ENCODE results near the gene ELOVL3.

The ELOVL3 gene

DNA sequence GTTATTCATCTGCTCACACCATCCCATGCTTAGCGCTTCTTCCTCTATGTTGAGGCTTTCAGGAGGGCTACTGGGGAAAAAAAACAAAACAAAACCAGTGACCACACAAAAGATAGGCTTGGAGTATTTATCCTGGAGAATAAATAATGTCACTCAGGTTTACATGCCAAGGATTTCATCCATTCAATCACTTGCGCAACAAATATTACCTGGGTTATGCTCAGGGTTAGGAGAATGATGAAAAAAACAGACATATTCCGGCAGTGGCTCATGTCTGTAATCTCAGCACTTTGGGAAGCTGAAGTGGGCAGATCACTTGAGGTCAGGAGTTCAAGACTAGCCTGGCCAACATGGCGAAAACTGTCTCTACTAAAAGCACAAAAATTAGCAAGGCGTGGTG, 3.3 kb upstream of the ELOVL3 start:
- no peak for DNase-seq (ENCODE audit: low read depth, low spot score)
- H3K27ac ChIP-seq = no peak overlapping the region

DNA sequence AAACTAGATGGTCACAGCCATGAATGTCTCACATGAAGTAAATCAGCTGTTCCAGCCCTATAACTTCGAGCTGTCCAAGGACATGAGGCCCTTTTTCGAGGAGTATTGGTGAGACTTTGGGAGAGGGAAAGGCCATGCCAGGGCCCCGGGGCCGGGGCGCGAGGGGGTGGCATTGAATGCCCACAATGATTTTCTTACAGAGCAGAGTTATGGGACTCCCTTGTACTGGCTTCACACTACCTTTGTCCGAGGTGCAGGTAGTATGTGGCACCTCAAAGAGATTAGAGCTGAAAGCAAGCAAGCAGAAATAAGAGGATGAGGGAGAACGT, 407 bp downstream of the ELOVL3 start:
- H3K27ac ChIP-seq = no peak overlapping the region

DNA sequence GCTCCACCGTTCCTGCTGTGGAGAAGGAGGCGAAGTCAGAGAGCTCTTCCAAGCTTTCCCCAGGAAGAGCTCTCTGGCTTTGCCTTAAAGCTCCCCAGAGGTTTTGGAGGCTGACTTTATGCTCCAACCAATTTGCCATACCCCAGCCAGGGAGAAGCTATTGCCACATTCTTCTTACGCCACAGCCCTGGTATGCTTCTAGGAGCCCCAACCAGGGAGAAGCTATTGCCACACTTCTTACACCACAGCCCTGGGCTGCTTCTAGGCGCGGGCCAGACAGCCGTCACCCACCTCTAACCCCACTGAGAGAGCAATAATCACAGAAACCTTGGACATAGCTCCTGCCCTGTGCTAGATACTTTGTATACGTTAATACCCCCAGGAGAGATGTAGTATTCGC, 951 bp downstream of the ELOVL3 start:
- no peak overlapping the region for H3K27ac ChIP-seq
- DNase-seq (ENCODE audit: low read depth, low spot score) = no peak

More for the DNA sequence above, 407 bp downstream of the ELOVL3 start:
- no peak for DNase-seq (ENCODE audit: low read depth, low spot score)

DNA sequence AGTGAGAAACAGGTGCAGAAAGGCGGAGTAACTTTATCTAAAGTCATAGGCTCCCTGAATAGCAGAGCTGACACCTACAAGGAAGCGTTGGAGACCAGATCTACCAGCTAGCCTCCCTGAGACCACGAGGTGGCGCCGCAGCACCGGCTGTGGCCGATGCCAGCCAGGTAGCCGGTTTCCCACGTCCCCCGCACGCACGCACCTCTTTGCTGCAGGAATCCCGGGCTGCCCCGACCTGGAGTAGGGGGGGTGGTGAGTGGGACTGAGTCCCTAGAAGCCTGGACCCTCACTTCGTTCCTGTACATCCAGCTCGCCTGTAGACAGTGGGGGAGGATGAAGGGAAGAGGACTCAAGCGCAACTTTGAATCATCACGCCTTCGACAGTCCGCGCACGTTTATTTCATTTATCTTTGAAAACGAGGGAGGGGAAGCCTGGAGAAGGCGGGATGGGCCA, 3.7 kb downstream of the ELOVL3 start:
- DNase-seq (ENCODE audit: low read depth, low spot score) = no peak
- H3K27ac ChIP-seq = no peak overlapping the region

DNA sequence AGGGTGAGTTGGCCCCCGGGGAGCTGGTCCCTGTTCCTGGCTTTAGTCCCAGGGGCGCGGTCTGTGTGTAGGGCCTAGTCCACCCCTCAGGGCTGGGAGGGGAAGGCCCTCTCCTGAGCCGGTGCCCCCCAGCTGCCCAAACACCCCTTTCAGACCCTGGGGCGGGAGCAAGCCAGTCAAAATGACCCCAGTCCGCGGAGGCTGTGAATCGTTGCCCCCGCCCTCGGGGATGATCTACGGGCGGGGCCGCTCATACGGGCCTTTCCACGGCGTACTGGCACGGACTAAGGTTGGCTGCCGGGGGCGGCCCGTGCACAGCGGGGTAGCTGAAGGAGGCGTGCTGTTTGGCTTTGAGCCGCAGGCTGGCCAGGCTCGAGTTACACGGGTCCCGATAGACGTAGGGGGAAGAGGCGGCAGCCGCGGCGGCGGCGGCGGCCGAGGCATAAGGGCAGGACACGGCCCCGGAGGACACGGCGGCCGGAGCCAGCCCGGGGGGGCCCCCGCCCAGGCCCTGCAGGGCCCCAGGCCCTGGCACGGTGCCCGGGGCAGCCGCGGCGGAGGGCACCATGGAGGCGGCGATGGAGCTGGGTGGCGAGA, 4.3 kb downstream of the ELOVL3 start:
- no peak for DNase-seq (ENCODE audit: low read depth, low spot score)
- no peak overlapping the region for H3K27ac ChIP-seq

DNA sequence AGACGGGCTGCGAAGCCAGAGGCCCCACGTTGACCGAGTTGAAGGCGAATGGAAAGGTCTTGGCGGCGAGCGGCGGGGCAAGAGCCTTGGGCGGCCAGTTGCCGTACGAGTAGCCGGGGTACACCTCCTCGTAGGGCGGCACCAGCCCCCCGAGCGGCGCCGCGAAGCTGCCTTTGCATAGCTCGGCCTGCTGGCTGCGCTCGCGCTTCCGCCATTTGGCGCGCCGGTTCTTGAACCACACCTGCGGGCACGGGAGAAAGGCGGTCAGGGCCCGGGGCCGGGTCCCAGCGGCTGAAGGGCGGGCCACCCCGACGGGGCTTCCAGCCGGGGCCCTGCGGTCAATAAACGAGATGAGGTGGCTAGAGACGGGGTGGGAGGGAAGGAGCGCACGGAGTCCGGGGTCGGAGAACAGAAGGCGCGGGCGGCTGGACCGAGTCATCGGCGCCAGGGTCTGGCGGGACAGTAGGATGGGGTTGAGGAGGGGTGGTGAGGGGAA, 4.8 kb downstream of the ELOVL3 start:
- no peak overlapping the region for H3K27ac ChIP-seq
- no peak for DNase-seq (ENCODE audit: low read depth, low spot score)

DNA sequence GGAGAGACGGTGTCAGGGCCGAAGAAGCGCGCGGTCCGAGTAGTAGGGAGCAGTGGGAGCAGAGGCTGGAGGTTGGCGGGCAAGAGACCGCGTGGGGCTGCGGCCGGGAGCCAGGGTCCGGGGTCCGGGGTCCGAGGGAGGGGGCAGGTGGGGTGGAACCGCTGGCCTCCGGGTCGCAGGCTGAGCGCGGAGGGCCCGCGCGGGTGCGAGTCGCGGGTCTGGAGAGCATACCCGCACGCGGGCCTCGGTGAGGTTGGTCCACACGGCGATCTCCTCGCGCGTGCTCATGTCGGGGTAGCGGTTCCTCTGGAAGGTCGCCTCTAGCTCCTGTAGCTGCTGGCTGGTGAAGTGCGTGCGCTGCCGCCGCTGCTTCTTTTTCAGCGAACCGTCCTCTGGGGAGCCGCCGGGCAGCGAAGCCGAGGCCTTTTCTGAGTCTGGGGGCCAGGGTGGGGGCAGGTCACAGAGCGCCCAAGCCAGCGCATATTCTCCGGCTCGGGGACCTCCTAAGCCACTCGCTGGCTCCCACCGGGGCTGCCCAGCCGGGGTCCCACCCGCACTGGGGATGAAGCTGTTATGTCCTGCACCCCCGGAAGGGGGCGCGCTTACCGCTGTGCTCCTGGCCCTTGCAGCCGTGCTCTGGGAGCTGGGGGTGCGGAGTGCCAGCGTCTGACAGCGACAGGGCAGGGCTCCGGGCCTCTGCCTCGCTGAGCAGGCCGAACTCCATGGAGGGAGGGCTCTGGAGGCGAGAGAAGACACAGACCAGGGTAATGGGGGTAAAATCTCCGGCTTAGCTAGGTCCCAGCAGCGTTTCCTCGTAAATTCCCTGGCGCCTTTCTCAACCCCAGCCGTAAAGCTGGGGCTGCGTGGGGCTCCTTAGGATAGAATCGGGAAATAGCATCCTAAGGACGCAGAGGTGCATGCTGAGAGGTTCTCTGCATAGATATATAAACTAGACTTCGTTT, 5.5 kb downstream of the ELOVL3 start:
- no peak overlapping the region for H3K27ac ChIP-seq
- no peak for DNase-seq (ENCODE audit: low read depth, low spot score)

DNA sequence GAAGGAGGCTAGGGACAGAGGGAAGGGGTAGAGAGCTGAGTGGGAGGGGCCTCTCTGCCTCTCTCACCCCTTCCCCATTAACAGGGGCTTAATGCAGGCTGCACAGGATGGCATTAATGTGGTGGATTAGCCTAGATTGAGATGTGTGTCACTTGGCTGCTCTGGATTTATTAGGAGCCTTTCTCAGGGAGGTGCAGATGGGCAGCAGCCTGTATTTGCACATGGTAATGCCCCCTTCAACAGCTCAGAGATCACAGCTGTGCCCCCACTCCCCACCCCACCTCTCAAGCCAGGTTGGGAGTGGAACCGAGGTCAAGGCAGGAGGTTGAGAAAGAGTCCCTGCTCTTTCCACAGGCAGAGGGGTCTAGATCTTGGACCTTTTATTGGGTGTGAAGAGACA, 7.9 kb downstream of the ELOVL3 start:
- no peak overlapping the region for H3K27ac ChIP-seq

DNA sequence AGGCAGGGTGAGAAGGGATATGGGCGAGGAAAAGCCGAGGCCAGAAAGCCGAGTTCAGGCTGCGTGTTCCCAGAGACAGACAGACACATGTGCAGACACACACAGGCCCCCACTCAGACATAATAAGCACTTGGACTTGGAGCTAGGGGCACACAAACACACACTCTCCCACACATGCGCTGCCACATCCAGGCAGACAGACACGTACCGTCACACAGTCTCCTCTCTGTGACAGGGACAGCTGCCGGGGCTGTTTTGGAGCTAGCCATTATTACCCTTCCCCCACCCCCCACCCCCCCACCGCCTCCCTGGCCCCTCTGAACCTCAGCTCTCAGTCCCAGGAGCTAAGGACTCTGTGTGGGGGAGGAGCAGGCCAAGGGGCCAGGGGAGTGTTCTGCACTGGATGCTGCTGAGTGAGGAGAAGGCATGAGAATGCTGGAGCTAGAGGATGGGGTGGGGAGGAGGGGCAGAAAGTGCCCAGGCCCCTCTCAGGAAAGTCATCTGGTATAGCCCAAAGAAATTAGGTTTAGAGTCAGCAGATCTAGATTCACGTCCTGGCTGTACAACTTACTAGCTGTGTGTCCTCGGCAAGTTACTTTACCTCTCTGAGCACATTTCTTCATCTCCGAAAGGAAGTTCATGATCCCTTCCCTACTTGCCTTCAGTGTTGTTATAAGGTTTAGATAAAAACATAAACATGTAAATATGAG, 8.9 kb downstream of the ELOVL3 start:
- no peak overlapping the region for H3K27ac ChIP-seq
- DNase-seq (ENCODE audit: low read depth, low spot score) = no peak

More for the DNA sequence above, 7.9 kb downstream of the ELOVL3 start:
- DNase-seq (ENCODE audit: low read depth, low spot score) = no peak

DNA sequence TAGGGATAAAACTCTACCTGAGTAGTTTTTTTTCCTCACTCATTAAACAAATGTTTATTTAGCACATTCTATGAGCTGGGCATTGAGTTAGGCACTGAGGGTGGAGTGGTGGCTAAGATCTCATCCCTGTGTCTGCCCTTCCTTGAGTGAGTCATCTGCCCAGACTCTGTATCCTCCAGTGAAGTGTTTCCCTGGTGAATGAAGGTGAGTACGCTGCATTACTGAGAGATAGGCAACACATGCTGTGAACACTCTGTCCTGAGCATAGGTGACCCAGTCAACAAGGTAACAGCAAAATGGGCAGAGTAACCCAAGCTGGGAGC, 9.5 kb downstream of the ELOVL3 start:
- H3K27ac ChIP-seq = no peak overlapping the region
- peak; percentile 56 for DNase-seq (ENCODE audit: low read depth, low spot score)

DNA sequence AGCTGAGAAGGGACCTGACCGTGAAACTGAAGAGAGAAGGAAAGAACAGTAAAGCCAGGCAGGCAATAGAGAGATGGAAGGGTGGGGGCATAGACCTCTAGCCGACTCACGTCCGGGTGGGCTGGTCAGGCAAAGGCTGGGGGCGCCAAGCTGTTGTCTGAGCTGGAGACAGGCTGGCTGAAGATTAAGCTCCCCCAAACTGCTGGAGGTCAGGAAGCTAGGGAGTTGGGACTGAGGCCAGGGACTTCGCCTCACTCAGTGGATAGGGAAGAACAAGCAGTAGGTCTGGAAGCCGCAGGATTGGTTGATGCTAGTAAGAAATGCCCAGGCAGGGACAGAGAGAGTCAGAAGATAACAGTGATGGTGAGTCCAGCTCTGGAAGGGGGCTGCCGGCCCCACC, 9.9 kb downstream of the ELOVL3 start:
- DNase-seq (ENCODE audit: low read depth, low spot score) = no peak
- H3K27ac ChIP-seq = no peak overlapping the region

DNA sequence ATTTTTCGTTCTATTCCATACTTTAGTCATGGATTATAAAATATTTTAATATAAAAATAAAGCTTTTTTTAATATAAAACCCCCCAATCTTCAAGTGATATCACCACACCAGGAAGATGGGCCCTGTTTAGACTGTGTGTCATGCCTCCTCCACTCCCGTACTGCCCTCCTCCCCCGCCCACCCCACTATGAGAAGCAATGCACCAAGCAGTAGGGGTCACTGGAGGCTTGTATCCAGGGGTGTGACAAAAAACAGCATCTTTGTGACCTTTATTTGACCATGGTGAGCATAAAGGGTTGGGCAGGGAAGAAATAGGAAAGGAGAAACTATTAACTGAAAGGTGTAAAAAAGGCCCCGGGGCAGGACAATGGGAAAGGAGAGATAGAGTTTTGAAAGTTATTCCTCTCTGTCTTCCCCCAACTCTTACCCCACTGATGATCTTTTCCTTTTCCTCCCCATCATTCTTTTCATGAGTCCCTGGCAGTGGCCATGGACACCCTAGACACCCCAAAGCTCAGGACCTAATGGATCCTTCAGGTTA, 11.7 kb downstream of the ELOVL3 start:
- no peak for DNase-seq (ENCODE audit: low read depth, low spot score)
- H3K27ac ChIP-seq = no peak overlapping the region

DNA sequence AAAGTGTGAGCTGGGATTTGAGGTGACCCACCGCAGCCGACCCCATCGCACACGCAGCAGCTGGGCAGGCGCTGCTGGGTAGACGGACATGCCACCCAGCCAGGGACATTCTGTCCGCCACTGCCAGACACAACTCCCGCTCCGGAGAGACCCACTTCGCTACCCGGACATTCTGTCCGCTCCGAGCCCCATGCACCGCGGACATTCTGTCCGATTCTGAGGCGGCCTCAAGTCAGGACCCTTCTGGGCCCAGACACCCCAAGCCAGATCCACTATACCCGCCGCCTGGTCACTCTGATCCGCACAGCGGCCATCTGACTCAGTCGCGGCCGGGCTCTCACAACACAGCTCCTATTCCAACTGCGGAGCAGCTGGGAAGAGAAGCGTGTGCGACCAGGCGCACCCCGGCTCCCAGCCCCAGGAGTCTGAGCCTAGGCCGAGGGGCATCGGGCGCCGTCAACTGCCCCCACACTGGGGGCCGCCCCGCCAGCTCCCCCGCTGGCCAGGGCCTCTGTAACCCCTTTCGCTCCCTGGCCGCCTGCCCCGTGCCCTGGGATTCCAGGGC, 14.4 kb downstream of the ELOVL3 start:
- H3K27ac ChIP-seq = no peak overlapping the region
- no peak for DNase-seq (ENCODE audit: low read depth, low spot score)

DNA sequence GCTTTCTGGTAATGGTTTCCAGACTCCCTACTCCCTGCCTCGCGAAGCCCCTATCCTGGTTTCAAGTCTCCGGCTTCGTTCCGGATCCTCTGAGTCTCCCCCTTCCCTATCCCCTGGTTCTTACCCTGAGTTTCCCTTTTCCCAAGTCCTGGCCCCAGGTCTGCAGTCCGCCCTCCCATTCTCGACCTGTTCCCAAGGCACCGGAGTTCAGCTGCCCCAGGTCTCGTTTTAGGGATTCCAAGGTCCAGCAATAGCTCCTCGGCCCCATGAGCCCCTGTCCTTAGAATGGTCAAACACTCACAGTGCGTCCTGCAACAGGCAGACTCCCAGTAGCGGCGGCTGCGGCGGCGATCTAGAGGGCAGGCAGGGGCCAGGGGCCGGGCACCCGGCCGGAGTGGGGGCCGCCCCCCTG, 14.9 kb downstream of the ELOVL3 start:
- no peak for DNase-seq (ENCODE audit: low read depth, low spot score)
- H3K27ac ChIP-seq = no peak overlapping the region

DNA sequence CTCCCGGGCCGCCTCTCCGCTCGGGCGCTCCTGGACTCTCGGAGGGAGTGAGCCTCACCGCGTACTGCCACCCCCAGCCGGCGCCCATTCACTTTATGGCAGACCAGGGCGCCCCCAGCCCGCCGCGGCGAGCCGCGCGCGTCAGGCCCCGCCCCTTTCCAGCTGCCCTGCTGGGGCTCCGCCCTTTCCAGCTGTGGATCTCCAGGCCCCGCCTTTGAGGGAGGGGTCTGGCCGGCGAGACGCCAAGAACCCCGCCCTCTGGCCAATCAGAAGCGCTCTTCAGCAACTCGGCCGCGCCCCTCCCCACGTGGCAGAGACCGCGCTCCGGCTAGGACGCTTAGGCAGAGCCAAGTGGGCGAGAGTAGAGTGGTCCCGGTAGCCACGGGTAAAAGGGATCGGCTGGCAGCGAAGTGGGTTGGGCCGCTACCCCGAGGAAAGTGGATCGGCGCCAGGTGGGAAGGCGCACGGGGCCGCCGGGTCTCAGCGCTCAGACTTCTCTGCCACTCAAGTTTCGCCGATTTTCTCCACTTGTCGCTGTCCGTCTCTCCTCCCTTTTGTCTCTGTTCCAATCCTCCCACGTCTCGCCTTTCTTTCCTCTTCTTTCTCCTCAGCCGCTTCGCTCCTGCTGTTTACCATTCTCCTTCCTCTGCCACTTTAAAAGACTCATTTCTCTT, 15.5 kb downstream of the ELOVL3 start, which contains the start of gene PITX3:
TSS of gene PITX3 (minus strand) at position 69 of the 674 bp plus-strand sequence. CDS start 9,432 bp downstream, outside the sequence.
- DNase-seq (ENCODE audit: low read depth, low spot score) = peak; percentile 51
- H3K27ac ChIP-seq = no peak within 1 kb of the TSS

DNA sequence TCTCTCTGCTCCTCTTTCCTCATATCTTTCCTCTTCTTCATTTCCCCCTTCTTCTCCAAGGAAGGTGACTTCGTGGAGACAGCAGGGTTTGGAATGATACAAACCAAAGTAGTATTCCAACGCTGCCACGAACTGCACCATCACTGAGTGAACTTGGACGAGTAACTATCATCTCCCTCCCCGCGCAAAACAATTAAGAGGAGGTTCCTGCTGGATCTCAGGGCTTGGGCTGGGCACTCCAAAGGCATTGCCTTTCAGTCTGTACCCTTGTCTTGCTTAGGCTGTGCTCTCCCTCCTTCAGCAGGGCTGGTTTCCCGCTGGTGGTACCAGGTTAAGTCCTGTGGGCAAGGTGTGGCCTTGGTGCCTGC, 16.0 kb downstream of the ELOVL3 start:
- no peak overlapping the region for H3K27ac ChIP-seq
- DNase-seq (ENCODE audit: low read depth, low spot score) = no peak

DNA sequence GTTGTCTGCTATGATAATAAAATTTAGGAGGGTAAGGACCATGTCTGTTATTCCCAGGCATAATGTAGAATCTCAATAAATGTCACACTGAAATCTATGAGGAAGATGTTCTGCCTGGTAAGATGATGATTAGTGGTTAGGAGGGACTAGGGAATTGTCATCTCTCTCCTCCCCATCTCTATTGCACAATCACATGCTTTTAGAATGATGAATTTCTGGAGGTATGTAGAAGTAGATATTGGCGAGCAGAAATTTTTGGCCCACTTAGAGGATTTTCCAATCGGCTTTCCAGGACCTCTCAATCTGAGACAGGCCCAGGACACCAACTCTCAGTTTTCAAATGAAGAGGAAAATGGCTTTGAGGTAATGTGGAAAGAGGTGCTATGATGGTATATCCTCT, 17.2 kb downstream of the ELOVL3 start:
- H3K27ac ChIP-seq = no peak overlapping the region
- no peak for DNase-seq (ENCODE audit: low read depth, low spot score)

DNA sequence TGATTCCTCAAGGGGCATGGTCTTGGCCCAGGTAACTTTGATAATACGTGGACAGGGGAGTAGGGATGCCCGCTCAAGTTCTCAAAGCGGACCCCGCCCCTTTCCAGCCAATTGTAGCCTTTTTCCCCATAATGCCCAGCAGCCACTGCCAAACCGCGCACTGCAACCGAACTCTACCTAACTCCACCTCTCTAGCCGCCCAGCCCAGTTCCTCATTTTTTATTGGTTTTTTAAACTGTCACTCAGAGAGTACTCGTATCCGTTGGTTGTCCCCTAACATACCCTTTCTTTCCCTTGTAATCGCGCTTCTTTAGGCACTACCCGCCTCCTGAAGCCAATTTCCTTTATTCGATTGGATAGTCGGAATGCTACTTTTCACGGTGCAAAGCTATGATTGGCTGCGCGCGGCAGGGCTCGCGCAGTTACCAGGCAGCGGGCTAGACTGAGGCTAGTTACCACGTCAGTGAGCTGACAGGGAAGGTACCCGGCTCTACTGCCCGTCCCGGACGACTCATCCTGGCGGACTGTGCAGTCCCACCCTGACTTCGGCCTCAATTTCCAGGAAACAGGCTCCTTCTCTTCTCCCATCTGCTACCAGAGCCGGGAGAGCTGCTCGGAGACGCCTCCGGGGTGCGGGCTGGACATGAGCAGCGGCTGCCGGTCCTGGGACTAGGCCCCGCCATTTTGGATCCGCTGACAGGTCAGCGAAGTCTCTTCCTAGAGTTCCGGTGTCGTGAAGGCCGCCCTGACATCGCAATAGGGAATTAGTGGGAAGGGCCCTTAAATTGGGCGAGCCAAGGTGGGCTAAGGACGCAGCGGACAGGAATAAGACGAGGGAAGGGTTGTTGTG, 19.2 kb downstream of the ELOVL3 start, which contains the start of gene GBF1:
TSS of gene GBF1 (plus strand) at position 451 of the 850 bp plus-strand sequence. CDS start 13,407 bp downstream, outside the sequence.
- DNase-seq (ENCODE audit: low read depth, low spot score) = peak; percentile 99
- peak within 1 kb of the TSS; percentile 78 for H3K27ac ChIP-seq

DNA sequence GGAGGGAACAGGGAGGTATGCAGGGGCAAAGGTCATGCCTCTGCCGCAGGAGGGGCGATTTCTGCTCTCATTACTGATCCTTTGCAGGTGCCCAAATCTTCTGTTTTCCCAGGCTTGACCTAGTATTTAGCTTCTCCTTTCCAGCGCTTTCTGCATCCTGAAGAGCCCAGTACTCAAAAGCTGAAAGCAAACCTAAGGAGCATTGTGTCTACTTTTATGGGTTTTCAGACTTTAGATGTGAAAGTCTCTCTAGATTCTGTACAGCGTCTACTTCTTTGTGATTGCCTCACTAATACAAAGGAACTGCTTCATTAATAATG, 19.8 kb downstream of the ELOVL3 start:
- DNase-seq (ENCODE audit: low read depth, low spot score) = no peak
- peak overlapping the region; percentile 78 for H3K27ac ChIP-seq

Data from epithelial cell of prostate (primary cell).